Adrenal gland (tissue), 12 donors: ENCODE results near the gene DCAF17. TPM values are rescaled to one million over a fixed set of nuclear protein-coding genes. Genes with fewer than 3 reads are reported as not detected.
A peak's percentile ranks its signal among the peaks of the same experiment; 100 is the strongest.

ENCODE experiments used
- DNase-seq, 7 donors: peaks; one replicate each; pipeline ENCODE4 v3.0.0-alpha.2; 2019 to 2020
- H3K27ac ChIP-seq, 5 donors: fragments of 200-600 bp; sonication (generic) in 4 of 5; 1 replicate in 3 of 5; 2 replicates in 2 of 5; pipeline versions ENCODE4 v1.5.1 to v1.8.0; 2016 to 2020; ENCODE audit warnings: mild to moderate bottlenecking in 1 of 5
- H3K27me3 ChIP-seq: fragments of 200-600 bp; 2 replicates; pipeline ENCODE4 v1.8.0; 2021
- H3K36me3 ChIP-seq, 2 donors: fragments of 200-600 bp; replicated peaks in 1 of 2; 1 replicate in 1 of 2; 2 replicates in 1 of 2; pipeline versions ENCODE4 v1.5.1 to v1.8.0; 2018 to 2022
- H3K4me1 ChIP-seq, 2 donors: fragments of 200-600 bp; replicated peaks in 1 of 2; 1 replicate in 1 of 2; 2 replicates in 1 of 2; pipeline versions ENCODE4 v1.5.1 to v1.8.0; 2018 to 2021
- H3K4me3 ChIP-seq, 4 donors: fragments of 200-600 bp; sonication (generic) in 3 of 4; one replicate each; pipeline ENCODE4 v1.5.1; 2016 to 2018
- H3K9me3 ChIP-seq, 3 donors: fragments of 200-600 bp; sonication (generic) in 1 of 3; replicated peaks in 1 of 3; 1 replicate in 2 of 3; 2 replicates in 1 of 3; pipeline versions ENCODE4 v1.5.1 to v1.8.0; 2016 to 2021
- POLR2A ChIP-seq, 2 donors: fragments of 450-650 bp; IDR thresholded peaks; one replicate each; pipeline ENCODE4 v1.6.1; 2017; ENCODE audit warnings: antibody characterized with exemption in 2 of 2, mild to moderate bottlenecking in 2 of 2, moderate library complexity in 1 of 2
- WGBS, 4 donors: extraction: QIAGEN DNeasy Blood & Tissue Kit in 2 of 4; methylation state at CpG; one replicate each; pipeline versions ENCODE4 v1.1.5 to v1.1.7; 2013 to 2017; 5-methylcytosine and 5-hydroxymethylcytosine counted together
- intact Hi-C, 2 donors: fragments of 100-400 bp; cut with DNase I; formaldehyde crosslinking; loops; one replicate each; pipeline versions ENCODE4 v1.14.1 to v1.15.0; 2022 to 2023
- polyA plus RNA-seq, 3 donors: library from polyadenylated mRNA; stranded (reverse); fragments of 200-250 nt in 2 of 3; fragments of 350-450 nt in 1 of 3; fragmentation: Illumina TruSeq in 1 of 3; extraction: RNeasy Lipid Tissue Mini Kit (QIAGEN cat#74804) in 1 of 3; gene quantifications; one replicate each; pipeline ENCODE4 v1.2.3, GENCODE V29; 2013 to 2014
- total RNA-seq, 9 donors: library from RNA; depleted of rRNA in 4 of 9; stranded (reverse); fragments of >200 nt in 4 of 9; fragments of 120-200 nt in 1 of 9; fragmentation: NEBNext Ultra II Directional in 1 of 9; extraction: Animal tissue kit (Norgen Biotek cat#: 25700) in 1 of 9; gene quantifications; one replicate each; pipeline versions ENCODE4 v1.1.0 to v1.2.4, GENCODE V29; 2013 to 2023
- TF ChIP-seq, protein P1 (sequence below), 6 experiments: fragments of 450-650 bp in 4 of 6; fragments of 200-600 bp in 2 of 6; sonication (generic) in 1 of 6; IDR thresholded peaks; 1 replicate in 5 of 6; 2 replicates in 1 of 6; pipeline versions ENCODE4 v1.5.1 to v1.8.0; 2016 to 2021; ENCODE audit warnings: antibody characterized with exemption in 6 of 6, mild to moderate bottlenecking in 2 of 6, moderate library complexity in 1 of 6
- donor health status: healthy with polysubstance abuse.
- donor health status: Bipolar disorder and iron deficiency.
- donor health status: DM: yes; HTN: yes; CAD: no.
- donor health status: DM: no; HTN: no; CAD: no.
- donor health status: DM: no; HTN: no; CAD: no.
- donor health status: DM: yes; HTN: yes; CAD: no.

The DCAF17 gene
- total and polyA plus RNA-seq, 12 donors, result 2.6 to 21.9 (median 15.9) TPM

DNA sequence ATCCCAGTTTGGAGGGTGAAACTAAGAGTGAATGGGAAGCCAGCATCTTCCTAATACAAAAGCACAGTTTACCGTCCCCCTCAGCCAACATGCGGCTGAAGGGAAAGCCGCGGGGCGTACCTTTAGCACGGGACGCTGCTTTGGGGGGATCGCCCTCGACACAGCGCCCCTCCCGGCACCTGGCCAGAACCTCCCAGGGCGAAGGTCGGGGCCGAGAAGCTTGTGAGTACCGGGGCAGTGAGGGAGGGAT, 338 bp upstream of the DCAF17 start, which contains the start of gene METTL8:
METTL8 (minus strand) TSS at position 228 of the 250 bp plus-strand sequence. CDS start 41,805 bp downstream, outside the sequence.
- peak within 1 kb of the TSS; percentile 17 to 98 (median 50) for H3K4me3 ChIP-seq
- no peak for DNase-seq
- no peaks in the 10 kb centered on the region for H3K9me3 ChIP-seq
- 0 to 1% (median 0%) methylated on average over 8 to 15 of the region's 15 CpGs for WGBS, 4 donors
- TF ChIP-seq, protein P1, sequence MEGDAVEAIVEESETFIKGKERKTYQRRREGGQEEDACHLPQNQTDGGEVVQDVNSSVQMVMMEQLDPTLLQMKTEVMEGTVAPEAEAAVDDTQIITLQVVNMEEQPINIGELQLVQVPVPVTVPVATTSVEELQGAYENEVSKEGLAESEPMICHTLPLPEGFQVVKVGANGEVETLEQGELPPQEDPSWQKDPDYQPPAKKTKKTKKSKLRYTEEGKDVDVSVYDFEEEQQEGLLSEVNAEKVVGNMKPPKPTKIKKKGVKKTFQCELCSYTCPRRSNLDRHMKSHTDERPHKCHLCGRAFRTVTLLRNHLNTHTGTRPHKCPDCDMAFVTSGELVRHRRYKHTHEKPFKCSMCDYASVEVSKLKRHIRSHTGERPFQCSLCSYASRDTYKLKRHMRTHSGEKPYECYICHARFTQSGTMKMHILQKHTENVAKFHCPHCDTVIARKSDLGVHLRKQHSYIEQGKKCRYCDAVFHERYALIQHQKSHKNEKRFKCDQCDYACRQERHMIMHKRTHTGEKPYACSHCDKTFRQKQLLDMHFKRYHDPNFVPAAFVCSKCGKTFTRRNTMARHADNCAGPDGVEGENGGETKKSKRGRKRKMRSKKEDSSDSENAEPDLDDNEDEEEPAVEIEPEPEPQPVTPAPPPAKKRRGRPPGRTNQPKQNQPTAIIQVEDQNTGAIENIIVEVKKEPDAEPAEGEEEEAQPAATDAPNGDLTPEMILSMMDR (IDR thresholded peaks at IDR 0.05), result peak in 1 of 6 experiments; percentile 35
- no peak for TF ChIP-seq POLR2A (IDR thresholded peaks at IDR 0.05)
- peaks cover 7 to 14% of the 10 kb centered on the region in 2 donors for H3K4me1 ChIP-seq
- intact Hi-C loops, result loop anchor here (5.0 to 10.0 kb wide), 2 partner anchors 91 to 461 kb away; partner anchors contain the start of gene CYBRD1 (in 2 of the 2)
- peak within 1 kb of the TSS; percentile 87 to 99 (median 97) for H3K27ac ChIP-seq
- no peaks in the 10 kb centered on the region for H3K36me3 ChIP-seq
- no peaks in the 10 kb centered on the region for H3K27me3 ChIP-seq

DNA sequence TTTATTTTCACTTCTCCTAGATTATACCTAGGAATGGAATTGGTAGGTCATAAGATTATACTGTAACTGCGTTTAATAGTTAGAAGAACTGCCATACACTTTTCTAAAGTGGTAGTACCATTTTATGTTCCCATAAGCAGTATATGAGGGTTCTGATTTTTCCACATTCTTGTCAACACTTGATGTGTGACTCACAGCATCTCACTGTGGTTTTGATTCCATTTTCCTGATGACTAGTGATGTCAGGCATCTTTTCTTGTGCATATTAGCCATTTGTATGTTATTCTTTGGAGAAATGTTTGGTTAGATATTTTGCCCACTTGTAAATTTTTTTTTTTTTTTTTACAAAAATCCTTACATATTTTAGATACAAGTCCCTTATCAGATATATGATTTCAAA, 2.3 kb downstream of the DCAF17 start:
- Histone ChIP-seq H3K9me3 (no peaks in the 10 kb centered on the region), H3K36me3 (peaks cover 0 to 8% of the 10 kb centered on the region in 2 donors), H3K4me3 (no peak overlapping the region), H3K4me1 (peaks cover 7 to 14% of the 10 kb centered on the region in 2 donors), H3K27me3 (no peaks in the 10 kb centered on the region), H3K27ac (no peak overlapping the region)
- TF ChIP-seq, protein P1 (IDR thresholded peaks at IDR 0.05), result no peak
- no peak for TF ChIP-seq POLR2A (IDR thresholded peaks at IDR 0.05)
- WGBS, 4 donors, result 96 to 100% (median 97%) methylated on average over 1 of the region's 1 CpG
- no peak for DNase-seq
- intact Hi-C loops, result loop anchor here (10.0 kb wide), 1 partner anchor 88 kb away; the partner anchor contains the start of gene CYBRD1 (in 2 of the 2)

- no peaks in the 10 kb centered on the region for H3K27me3 ChIP-seq
- DNase-seq, result no peak
- peaks cover 0 to 14% of the 10 kb centered on the region in 2 donors for H3K36me3 ChIP-seq
- H3K4me3 ChIP-seq, result no peak overlapping the region
- intact Hi-C loops, result no loop called here
- no peaks in the 10 kb centered on the region for H3K9me3 ChIP-seq
- H3K27ac ChIP-seq, result no peak overlapping the region
- TF ChIP-seq, protein P1 (IDR thresholded peaks at IDR 0.05), result no peak
- no peak for TF ChIP-seq POLR2A (IDR thresholded peaks at IDR 0.05)
- no peaks in the 10 kb centered on the region for H3K4me1 ChIP-seq
Observed at GRCh38 chr2:171441470-171441869, 7.4 kb downstream of the DCAF17 start.

- H3K4me3 ChIP-seq, result no peak overlapping the region
- WGBS, 4 donors, result 86 to 97% (median 91%) methylated on average over 2 of the region's 2 CpGs
- DNase-seq, result no peak
- intact Hi-C loops, result no loop called here
- no peak overlapping the region for H3K27ac ChIP-seq
- no peaks in the 10 kb centered on the region for H3K4me1 ChIP-seq
- no peaks in the 10 kb centered on the region for H3K9me3 ChIP-seq
- H3K27me3 ChIP-seq, result no peaks in the 10 kb centered on the region
- peaks cover 0 to 30% of the 10 kb centered on the region in 2 donors for H3K36me3 ChIP-seq
- TF ChIP-seq, protein P1 (IDR thresholded peaks at IDR 0.05), result no peak
- TF ChIP-seq POLR2A (IDR thresholded peaks at IDR 0.05), result no peak
Observed at GRCh38 chr2:171447675-171448074, 13.6 kb downstream of the DCAF17 start.
